GM12878 (cell line): ENCODE data around the gene FMNL2.

Experiments used
- BMI1 ChIP-seq: fragments of 450-650 bp; IDR thresholded peaks from 2 replicates; pipeline ENCODE4 v1.6.1; 2016; ENCODE audit warnings: mild to moderate bottlenecking, moderate library complexity, borderline replicate concordance
- CEBPZ ChIP-seq: fragments of 150-350 bp; IDR thresholded peaks from 2 replicates; pipeline ENCODE4 v1.6.1; 2016; ENCODE audit warnings: low read depth, low read length
- CTCF ChIP-seq, 3 experiments: IDR thresholded peaks in 2 of 3; conservative IDR thresholded peaks in 1 of 3; 2 replicates each; pipeline ENCODE4 v1.5.1; 2011; ENCODE audit warnings: low read depth in 3 of 3, low read length in 3 of 3, mild to moderate bottlenecking in 3 of 3, control low read depth in 2 of 3, moderate library complexity in 2 of 3, inconsistent platforms in 1 of 3, mixed read lengths in 1 of 3; ENCODE audit not compliant: control insufficient read depth in 2 of 3, insufficient read depth in 1 of 3; ENCODE audit errors: extremely low read depth in 1 of 3
- E4F1 ChIP-seq: fragments of 450-650 bp; IDR thresholded peaks from 2 replicates; pipeline ENCODE4 v1.6.1; 2018; ENCODE audit warnings: borderline replicate concordance, mild to moderate bottlenecking; ENCODE audit not compliant: partially characterized antibody
- EZH2 ChIP-seq: IDR thresholded peaks from 2 replicates; pipeline ENCODE4 v1.6.1; 2012; ENCODE audit warnings: low read depth, mild to moderate bottlenecking, control low read depth, inconsistent platforms, low read length, borderline replicate concordance; ENCODE audit not compliant: control insufficient read depth
- HCFC1 ChIP-seq: fragments of 150-350 bp; IDR thresholded peaks from 2 replicates; pipeline ENCODE4 v1.6.1; 2014; ENCODE audit warnings: low read length
- HDAC6 ChIP-seq: fragments of 200-600 bp; sonication (generic); IDR thresholded peaks from one replicate; pipeline ENCODE4 v1.8.0; 2017; ENCODE audit warnings: antibody characterized with exemption; ENCODE audit not compliant: unreplicated experiment
- POLR2AphosphoS5 ChIP-seq: IDR thresholded peaks from 2 replicates; pipeline ENCODE4 v1.6.1; 2011; ENCODE audit warnings: mild to moderate bottlenecking, low read length, inconsistent platforms
- TCF7 ChIP-seq: IDR thresholded peaks from 2 replicates; pipeline ENCODE4 v1.6.1; 2014; ENCODE audit warnings: antibody characterized with exemption, borderline replicate concordance
- TF ChIP-seq, protein P1 (sequence below): IDR thresholded peaks from 2 replicates; pipeline ENCODE4 v1.6.1; 2012; ENCODE audit warnings: low read length, inconsistent platforms
- TF ChIP-seq, protein P2 (sequence below): IDR thresholded peaks from 2 replicates; pipeline ENCODE4 v1.6.1; 2012; ENCODE audit warnings: low read depth, low read length, improper control_type of control experiment

DNA sequence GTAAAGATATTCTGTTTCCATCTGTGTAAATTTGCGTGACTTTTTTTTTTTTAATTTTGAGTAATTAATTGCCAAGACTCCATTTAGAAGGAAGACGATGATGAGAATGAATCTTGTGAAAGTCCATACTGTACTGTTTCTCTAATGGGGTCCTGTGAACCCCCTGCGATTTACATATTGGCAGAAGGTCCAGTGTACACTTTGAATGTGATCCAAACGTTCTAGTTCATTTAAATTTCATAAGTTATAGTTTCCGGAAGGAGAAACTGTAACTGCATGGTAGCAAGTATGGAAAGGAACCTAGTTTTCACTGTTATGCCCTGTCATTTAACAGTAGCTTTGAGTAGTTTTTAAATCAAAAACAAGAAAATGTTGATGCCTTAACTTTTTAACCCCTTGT is 166.7 kb downstream of the FMNL2 start:
- no peak for TF ChIP-seq TCF7
- no peak for TF ChIP-seq CEBPZ
- no peak for TF ChIP-seq BMI1
- TF ChIP-seq CTCF (IDR thresholded peaks at IDR 0.05 in 2 of 3, conservative IDR thresholded peaks at IDR 0.05 in 1 of 3; ENCODE audit: control insufficient read depth in 2 of 3, extremely low read depth in 1 of 3, insufficient read depth in 1 of 3, low read depth in 3 of 3, low read length in 3 of 3) = no peak
- no peak for TF ChIP-seq POLR2AphosphoS5
- no peak for TF ChIP-seq HCFC1
- TF ChIP-seq, protein P1, sequence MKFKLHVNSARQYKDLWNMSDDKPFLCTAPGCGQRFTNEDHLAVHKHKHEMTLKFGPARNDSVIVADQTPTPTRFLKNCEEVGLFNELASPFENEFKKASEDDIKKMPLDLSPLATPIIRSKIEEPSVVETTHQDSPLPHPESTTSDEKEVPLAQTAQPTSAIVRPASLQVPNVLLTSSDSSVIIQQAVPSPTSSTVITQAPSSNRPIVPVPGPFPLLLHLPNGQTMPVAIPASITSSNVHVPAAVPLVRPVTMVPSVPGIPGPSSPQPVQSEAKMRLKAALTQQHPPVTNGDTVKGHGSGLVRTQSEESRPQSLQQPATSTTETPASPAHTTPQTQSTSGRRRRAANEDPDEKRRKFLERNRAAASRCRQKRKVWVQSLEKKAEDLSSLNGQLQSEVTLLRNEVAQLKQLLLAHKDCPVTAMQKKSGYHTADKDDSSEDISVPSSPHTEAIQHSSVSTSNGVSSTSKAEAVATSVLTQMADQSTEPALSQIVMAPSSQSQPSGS = no peak
- TF ChIP-seq EZH2 = no peak
- no peak for TF ChIP-seq HDAC6
- TF ChIP-seq, protein P2, sequence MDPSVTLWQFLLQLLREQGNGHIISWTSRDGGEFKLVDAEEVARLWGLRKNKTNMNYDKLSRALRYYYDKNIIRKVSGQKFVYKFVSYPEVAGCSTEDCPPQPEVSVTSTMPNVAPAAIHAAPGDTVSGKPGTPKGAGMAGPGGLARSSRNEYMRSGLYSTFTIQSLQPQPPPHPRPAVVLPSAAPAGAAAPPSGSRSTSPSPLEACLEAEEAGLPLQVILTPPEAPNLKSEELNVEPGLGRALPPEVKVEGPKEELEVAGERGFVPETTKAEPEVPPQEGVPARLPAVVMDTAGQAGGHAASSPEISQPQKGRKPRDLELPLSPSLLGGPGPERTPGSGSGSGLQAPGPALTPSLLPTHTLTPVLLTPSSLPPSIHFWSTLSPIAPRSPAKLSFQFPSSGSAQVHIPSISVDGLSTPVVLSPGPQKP = no peak
- no peak for TF ChIP-seq E4F1
